Left ventricle myocardium inferior (tissue), 1 donor: Measurements from ENCODE around the gene TEC. TPM values are rescaled to one million over a fixed set of nuclear protein-coding genes. Genes with fewer than 3 reads are reported as not detected.

ENCODE experiments used
- DNase-seq: peaks from one replicate; pipeline ENCODE4 v3.0.0-alpha.2; 2020
- H3K27ac ChIP-seq: fragments of 200-600 bp; replicated peaks from 2 replicates; pipeline ENCODE4 v1.8.0; 2021
- H3K27me3 ChIP-seq: fragments of 200-600 bp; 2 replicates; pipeline ENCODE4 v1.8.0; 2021; ENCODE audit warnings: low read depth
- H3K36me3 ChIP-seq: fragments of 200-600 bp; 2 replicates; pipeline ENCODE4 v1.8.0; 2021
- H3K4me1 ChIP-seq: fragments of 200-600 bp; 2 replicates; pipeline ENCODE4 v1.8.0; 2021
- H3K4me3 ChIP-seq: fragments of 200-600 bp; 2 replicates; pipeline ENCODE4 v1.8.0; 2021; ENCODE audit warnings: mild to moderate bottlenecking, moderate library complexity
- H3K9me3 ChIP-seq: fragments of 200-600 bp; replicated peaks from 2 replicates; pipeline ENCODE4 v1.8.0; 2021
- intact Hi-C: fragments of 100-400 bp; cut with micrococcal nuclease; formaldehyde crosslinking; loops from one replicate; pipeline ENCODE4 v1.11.0; 2022
- total RNA-seq: library from RNA; stranded (reverse); fragmentation: NEBNext Ultra II Directional; extraction: Animal tissue kit (Norgen Biotek cat#: 25700); gene quantifications from one replicate; pipeline ENCODE4 v1.2.1, GENCODE V29; 2021
- TF ChIP-seq, protein P1 (sequence below): fragments of 200-600 bp; IDR thresholded peaks from 2 replicates; pipeline ENCODE4 v1.8.0; 2021; ENCODE audit warnings: antibody characterized with exemption, mild to moderate bottlenecking, borderline replicate concordance
- donor health status: DM: no; HTN: yes; CAD: no; lungs with severe emphysema.

Gene TEC
- total RNA-seq, 1 donor from 2014 or later, result 1.9 TPM

DNA sequence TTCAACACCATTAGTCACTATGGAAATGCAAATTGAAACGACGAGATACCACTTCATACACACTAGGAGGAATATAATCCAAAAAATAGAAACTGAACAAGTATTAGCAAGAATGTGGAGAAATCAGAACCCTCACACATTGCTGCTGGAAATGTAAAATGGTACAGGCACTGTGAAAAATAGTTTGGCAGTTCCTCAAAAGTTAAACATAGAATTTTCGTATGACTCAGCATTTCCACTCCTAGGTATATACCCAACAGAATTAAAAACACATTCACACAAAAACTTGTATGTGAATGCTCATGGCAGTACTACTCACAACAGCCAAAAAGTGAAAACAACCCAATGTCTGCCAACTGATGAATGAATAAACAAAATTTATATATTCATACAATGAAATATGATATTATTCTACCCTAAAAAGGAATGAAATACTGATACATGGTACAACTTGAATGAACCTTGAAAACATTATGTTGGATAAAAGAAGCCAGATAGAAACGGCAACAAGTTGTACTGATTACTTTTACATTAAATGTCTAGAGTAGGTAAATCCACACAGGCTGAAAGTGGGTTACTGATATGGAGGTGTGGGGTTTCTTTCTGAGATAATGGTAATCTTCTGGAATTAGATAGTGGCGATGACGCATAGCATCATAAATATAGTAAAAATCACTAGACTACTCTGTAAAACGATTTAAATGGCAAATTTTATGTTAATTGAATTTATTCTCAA, 22.3 kb downstream of the TEC start:
- no peak overlapping the region for H3K4me3 ChIP-seq
- intact Hi-C loops, result no loop called here
- no peak overlapping the region for H3K27ac ChIP-seq
- H3K9me3 ChIP-seq, result peaks cover 3% of the 10 kb centered on the region
- H3K4me1 ChIP-seq, result peaks cover 18% of the 10 kb centered on the region
- TF ChIP-seq, protein P1, sequence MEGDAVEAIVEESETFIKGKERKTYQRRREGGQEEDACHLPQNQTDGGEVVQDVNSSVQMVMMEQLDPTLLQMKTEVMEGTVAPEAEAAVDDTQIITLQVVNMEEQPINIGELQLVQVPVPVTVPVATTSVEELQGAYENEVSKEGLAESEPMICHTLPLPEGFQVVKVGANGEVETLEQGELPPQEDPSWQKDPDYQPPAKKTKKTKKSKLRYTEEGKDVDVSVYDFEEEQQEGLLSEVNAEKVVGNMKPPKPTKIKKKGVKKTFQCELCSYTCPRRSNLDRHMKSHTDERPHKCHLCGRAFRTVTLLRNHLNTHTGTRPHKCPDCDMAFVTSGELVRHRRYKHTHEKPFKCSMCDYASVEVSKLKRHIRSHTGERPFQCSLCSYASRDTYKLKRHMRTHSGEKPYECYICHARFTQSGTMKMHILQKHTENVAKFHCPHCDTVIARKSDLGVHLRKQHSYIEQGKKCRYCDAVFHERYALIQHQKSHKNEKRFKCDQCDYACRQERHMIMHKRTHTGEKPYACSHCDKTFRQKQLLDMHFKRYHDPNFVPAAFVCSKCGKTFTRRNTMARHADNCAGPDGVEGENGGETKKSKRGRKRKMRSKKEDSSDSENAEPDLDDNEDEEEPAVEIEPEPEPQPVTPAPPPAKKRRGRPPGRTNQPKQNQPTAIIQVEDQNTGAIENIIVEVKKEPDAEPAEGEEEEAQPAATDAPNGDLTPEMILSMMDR, result no peak
- H3K27me3 ChIP-seq, result no peaks in the 10 kb centered on the region
- DNase-seq, result no peak
- no peaks in the 10 kb centered on the region for H3K36me3 ChIP-seq

DNA sequence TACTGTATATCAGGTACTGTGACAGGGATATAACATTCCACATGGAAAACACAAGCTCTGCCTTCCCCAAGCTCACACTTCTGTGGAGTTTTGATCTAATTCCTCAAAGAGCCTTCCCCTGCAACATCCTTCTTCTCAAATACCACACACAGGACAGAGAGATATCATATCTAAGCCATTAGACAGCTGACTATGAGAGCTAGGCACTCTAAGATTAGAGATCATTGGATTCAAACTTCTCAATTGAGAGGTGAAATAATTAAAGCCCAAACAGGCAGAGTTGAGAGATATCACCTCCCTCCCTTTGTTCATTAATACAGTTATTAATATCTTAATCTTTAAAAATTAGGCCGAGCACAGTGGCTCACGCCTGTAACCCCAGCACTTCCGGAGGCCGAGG, 25.0 kb downstream of the TEC start:
- no peak for DNase-seq
- Histone ChIP-seq H3K4me3 (no peak overlapping the region), H3K27ac (no peak overlapping the region), H3K36me3 (no peaks in the 10 kb centered on the region), H3K9me3 (peaks cover 3% of the 10 kb centered on the region), H3K4me1 (peaks cover 10% of the 10 kb centered on the region), H3K27me3 (no peaks in the 10 kb centered on the region)
- intact Hi-C loops, result no loop called here
- TF ChIP-seq, protein P1, result no peak

DNA sequence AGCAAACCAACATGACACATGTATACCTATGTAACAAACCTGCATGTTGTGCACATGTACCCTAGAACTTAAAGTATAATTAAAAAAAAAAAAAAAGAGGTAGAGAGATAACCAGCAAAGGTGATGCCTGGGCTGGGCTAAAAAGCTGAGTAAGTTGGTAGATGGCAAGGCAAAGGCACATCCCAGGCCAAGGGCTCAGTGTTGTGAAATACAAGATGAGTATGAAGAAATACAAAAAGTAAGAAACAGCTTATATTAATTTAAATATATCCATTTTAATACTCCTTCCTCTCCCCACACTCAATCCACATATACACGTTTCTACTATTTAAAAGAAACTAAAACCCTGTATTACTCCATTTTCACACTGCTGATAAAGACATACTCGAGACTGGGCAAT, 25.8 kb downstream of the TEC start:
- H3K36me3 ChIP-seq, result no peaks in the 10 kb centered on the region
- H3K4me1 ChIP-seq, result peaks cover 10% of the 10 kb centered on the region
- TF ChIP-seq, protein P1, result no peak
- no peak for DNase-seq
- intact Hi-C loops, result no loop called here
- H3K27ac ChIP-seq, result no peak overlapping the region
- peaks cover 3% of the 10 kb centered on the region for H3K9me3 ChIP-seq
- H3K27me3 ChIP-seq, result no peaks in the 10 kb centered on the region
- H3K4me3 ChIP-seq, result no peak overlapping the region

DNA sequence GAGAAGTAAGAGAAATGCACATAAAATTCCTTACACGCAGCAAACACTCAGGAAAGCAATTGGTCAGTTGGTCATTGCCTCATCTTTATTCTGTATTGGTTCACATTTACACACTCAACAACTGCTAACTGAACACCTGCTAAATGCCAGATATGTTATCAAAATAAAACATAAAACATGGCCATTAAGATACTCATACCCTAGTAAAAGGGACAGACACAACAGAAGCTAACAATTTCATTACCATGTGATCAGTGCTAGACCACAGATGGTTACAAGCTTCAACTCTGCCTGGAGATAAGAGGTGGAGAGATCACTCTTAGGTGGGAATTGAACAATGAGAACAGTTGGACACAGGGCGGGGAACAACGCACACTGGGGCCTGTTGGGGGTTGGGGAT, 26.2 kb downstream of the TEC start:
- Histone ChIP-seq H3K27me3 (no peaks in the 10 kb centered on the region), H3K4me3 (no peak overlapping the region), H3K27ac (no peak overlapping the region), H3K9me3 (peaks cover 3% of the 10 kb centered on the region), H3K36me3 (no peaks in the 10 kb centered on the region), H3K4me1 (peaks cover 10% of the 10 kb centered on the region)
- DNase-seq, result no peak
- TF ChIP-seq, protein P1, result no peak
- intact Hi-C loops, result no loop called here

DNA sequence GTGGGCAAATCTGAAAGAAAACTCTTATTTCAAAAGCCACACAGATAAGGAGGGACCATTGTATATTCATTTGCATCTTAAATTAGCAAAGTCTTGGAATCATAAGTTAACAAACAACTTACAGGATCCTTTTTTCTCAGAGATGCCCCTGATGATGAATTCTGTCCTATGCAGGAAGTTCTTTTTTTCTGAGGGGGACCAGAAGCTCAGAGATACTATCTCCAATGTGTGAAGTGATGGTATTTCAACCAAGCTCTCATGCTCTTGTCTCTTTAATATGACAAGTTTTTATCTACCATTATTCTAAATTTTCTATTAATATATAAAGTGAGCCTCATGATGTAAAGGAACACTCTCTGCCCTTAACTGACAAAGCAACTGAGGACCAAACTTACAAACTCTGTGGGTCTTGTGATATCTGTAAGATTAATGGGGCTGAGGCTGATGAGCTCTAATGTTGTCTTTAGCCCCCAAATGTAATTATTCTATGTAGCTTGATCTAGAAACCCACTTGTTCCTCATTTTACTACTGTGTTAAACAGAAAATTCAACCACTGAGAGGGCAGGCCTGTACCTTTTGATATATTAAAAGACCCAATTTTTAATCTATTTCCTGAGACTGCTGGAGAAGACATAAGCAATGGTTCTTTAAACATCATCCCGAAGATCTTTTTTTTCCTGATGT, 27.0 kb downstream of the TEC start:
- no peak overlapping the region for H3K27ac ChIP-seq
- H3K9me3 ChIP-seq, result peaks cover 3% of the 10 kb centered on the region
- intact Hi-C loops, result no loop called here
- peaks cover 10% of the 10 kb centered on the region for H3K4me1 ChIP-seq
- TF ChIP-seq, protein P1, result no peak
- no peak for DNase-seq
- H3K27me3 ChIP-seq, result no peaks in the 10 kb centered on the region
- no peak overlapping the region for H3K4me3 ChIP-seq
- H3K36me3 ChIP-seq, result no peaks in the 10 kb centered on the region
